Peyer's patch (tissue), 4 donors: Measurements from ENCODE around the gene EXOSC10. TPM values are rescaled to one million over a fixed set of nuclear protein-coding genes. Genes with fewer than 3 reads are reported as not detected.

ENCODE experiments used
- DNase-seq, 3 donors: peaks; one replicate each; pipeline ENCODE4 v3.0.0-alpha.2; 2017 to 2019
- H3K27ac ChIP-seq, 4 donors: fragments of 200-600 bp; sonication (generic); one replicate each; pipeline ENCODE4 v1.5.1; 2016 to 2019
- H3K27me3 ChIP-seq, 2 donors: fragments of 200-600 bp; sonication (generic); one replicate each; pipeline ENCODE4 v1.5.1; 2019
- H3K36me3 ChIP-seq, 3 donors: fragments of 200-600 bp; sonication (generic); one replicate each; pipeline ENCODE4 v1.5.1; 2016 to 2019
- H3K4me1 ChIP-seq, 4 donors: fragments of 200-600 bp; sonication (generic); one replicate each; pipeline ENCODE4 v1.5.1; 2016 to 2019
- H3K4me3 ChIP-seq, 4 donors: fragments of 200-600 bp; sonication (generic); 1 replicate in 3 of 4; 2 replicates in 1 of 4; pipeline ENCODE4 v1.5.1; 2016 to 2019; ENCODE audit warnings: mild to moderate bottlenecking in 1 of 4
- H3K9me3 ChIP-seq, 4 donors: fragments of 200-600 bp; sonication (generic); one replicate each; pipeline ENCODE4 v1.5.1; 2016 to 2019; ENCODE audit warnings: mild to moderate bottlenecking in 1 of 4
- CTCF ChIP-seq, 6 experiments: fragments of 450-650 bp in 4 of 6; fragments of 200-600 bp in 2 of 6; sonication (generic) in 1 of 6; IDR thresholded peaks; one replicate each; pipeline ENCODE4 v1.5.1; 2017 to 2019; ENCODE audit warnings: antibody characterized with exemption in 6 of 6, mild to moderate bottlenecking in 3 of 6, moderate library complexity in 1 of 6
- POLR2A ChIP-seq, 2 donors: fragments of 450-650 bp; IDR thresholded peaks; one replicate each; pipeline ENCODE4 v1.5.1; 2017; ENCODE audit warnings: antibody characterized with exemption in 2 of 2, mild to moderate bottlenecking in 2 of 2, moderate library complexity in 2 of 2
- total RNA-seq, 4 donors: library from RNA; depleted of rRNA; stranded (reverse); fragments of >200 nt; gene quantifications; one replicate each; pipeline ENCODE4 v1.1.0, GENCODE V29; 2016

The EXOSC10 gene
- total RNA-seq, 4 donors from 2014 or later: 55.0 to 152 (median 71.7) TPM

- no peak for TF ChIP-seq POLR2A (IDR thresholded peaks at IDR 0.05)
- no peak for TF ChIP-seq CTCF (IDR thresholded peaks at IDR 0.05)
- DNase-seq: peak in 1 of 3 donors; percentile 21
- H3K27me3 ChIP-seq: no peaks in the 10 kb centered on the region
- H3K9me3 ChIP-seq: no peaks in the 10 kb centered on the region
- H3K36me3 ChIP-seq: no peaks in the 10 kb centered on the region
- H3K4me1 ChIP-seq: no peaks in the 10 kb centered on the region
- H3K4me3 ChIP-seq: peak within 1 kb of the TSS in 1 of 4 donors; percentile 6
- no peak within 1 kb of the TSS for H3K27ac ChIP-seq
Measured at GRCh38 chr1:11046625-11047365, 52.9 kb downstream of the EXOSC10 start, which contains the start of gene MASP2. Gene MASP2 (minus strand): TSS chr1:11047239. CDS start chr1:11047207, 32 bp downstream.

GRCh38 chr1:11046270-11046566 lies 53.5 kb downstream of the EXOSC10 start:
- Histone ChIP-seq H3K4me1 (no peaks in the 10 kb centered on the region), H3K36me3 (no peaks in the 10 kb centered on the region), H3K4me3 (peak overlapping the region in 1 of 4 donors; percentile 6), H3K9me3 (no peaks in the 10 kb centered on the region), H3K27ac (no peak overlapping the region), H3K27me3 (no peaks in the 10 kb centered on the region)
- TF ChIP-seq CTCF (IDR thresholded peaks at IDR 0.05): no peak
- TF ChIP-seq POLR2A (IDR thresholded peaks at IDR 0.05): no peak
- DNase-seq: peak in 1 of 3 donors; percentile 43

- TF ChIP-seq CTCF (IDR thresholded peaks at IDR 0.05): no peak
- TF ChIP-seq POLR2A (IDR thresholded peaks at IDR 0.05): no peak
- peak in 1 of 3 donors; percentile 40 for DNase-seq
- no peaks in the 10 kb centered on the region for H3K27me3 ChIP-seq
Measured at GRCh38 chr1:11045428-11046269, 54.0 kb downstream of the EXOSC10 start.

GRCh38 chr1:11044849-11045427 lies 54.7 kb downstream of the EXOSC10 start:
- Histone ChIP-seq H3K4me3 (no peak overlapping the region), H3K27ac (no peak overlapping the region), H3K9me3 (no peaks in the 10 kb centered on the region), H3K36me3 (no peaks in the 10 kb centered on the region), H3K27me3 (no peaks in the 10 kb centered on the region), H3K4me1 (no peaks in the 10 kb centered on the region)
- TF ChIP-seq POLR2A (IDR thresholded peaks at IDR 0.05) (no peak), CTCF (IDR thresholded peaks at IDR 0.05) (no peak)
- DNase-seq: peak in 1 of 3 donors; percentile 27

More at GRCh38 chr1:11045428-11046269, 54.0 kb downstream of the EXOSC10 start:
- Histone ChIP-seq H3K9me3 (no peaks in the 10 kb centered on the region), H3K36me3 (no peaks in the 10 kb centered on the region), H3K27ac (no peak overlapping the region), H3K4me1 (no peaks in the 10 kb centered on the region), H3K4me3 (no peak overlapping the region)

GRCh38 chr1:11044086-11044848 lies 55.4 kb downstream of the EXOSC10 start:
- Histone ChIP-seq H3K27me3 (no peaks in the 10 kb centered on the region), H3K4me3 (no peak overlapping the region), H3K36me3 (no peaks in the 10 kb centered on the region), H3K27ac (no peak overlapping the region), H3K9me3 (no peaks in the 10 kb centered on the region), H3K4me1 (no peaks in the 10 kb centered on the region)
- TF ChIP-seq POLR2A (IDR thresholded peaks at IDR 0.05): no peak
- no peak for TF ChIP-seq CTCF (IDR thresholded peaks at IDR 0.05)
- peak in 1 of 3 donors; percentile 21 for DNase-seq
